Hindlimb muscle (tissue), 1 donor: ENCODE results near the gene TMEM191C. TPM values are rescaled to one million over a fixed set of nuclear protein-coding genes. Genes with fewer than 3 reads are reported as not detected.
"Not testable (repeated sequence)": the region's sequence is repeated elsewhere in the genome, so short reads cannot be mapped to it uniquely, and the experiment has no call there.

ENCODE experiments used
- DNase-seq: peaks from one replicate; pipeline ENCODE4 v3.0.0-alpha.2; 2013
- polyA plus RNA-seq: library from polyadenylated mRNA; unstranded; fragments of 120-200 nt; gene quantifications from one replicate; pipeline ENCODE4 v1.2.1, GENCODE V29; 2013; ENCODE audit not compliant: insufficient read length

TMEM191C gene
- polyA plus RNA-seq, 1 donor: 0.59 TPM

DNA sequence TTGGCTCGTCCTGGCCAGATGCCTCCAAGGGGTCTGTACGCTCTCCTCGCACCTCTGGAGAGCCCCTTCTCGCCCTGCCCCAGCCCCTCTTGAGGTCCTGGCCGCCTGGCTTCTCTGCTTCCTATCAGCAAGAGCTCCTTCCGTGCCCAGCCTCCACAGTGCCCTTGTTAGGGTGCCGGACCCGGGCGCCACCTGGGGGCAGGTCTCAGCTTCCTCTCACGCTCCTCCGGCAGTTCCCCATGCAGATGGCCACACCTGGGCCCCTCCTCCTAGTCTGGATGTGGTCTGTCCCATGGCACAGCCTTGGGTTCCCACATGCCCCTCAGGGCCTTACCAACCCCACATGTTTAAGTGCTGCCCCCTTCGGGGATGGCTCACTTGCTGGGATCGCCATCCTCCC lies 6.5 kb downstream of the TMEM191C start:
- not testable (repeated sequence) for DNase-seq

DNA sequence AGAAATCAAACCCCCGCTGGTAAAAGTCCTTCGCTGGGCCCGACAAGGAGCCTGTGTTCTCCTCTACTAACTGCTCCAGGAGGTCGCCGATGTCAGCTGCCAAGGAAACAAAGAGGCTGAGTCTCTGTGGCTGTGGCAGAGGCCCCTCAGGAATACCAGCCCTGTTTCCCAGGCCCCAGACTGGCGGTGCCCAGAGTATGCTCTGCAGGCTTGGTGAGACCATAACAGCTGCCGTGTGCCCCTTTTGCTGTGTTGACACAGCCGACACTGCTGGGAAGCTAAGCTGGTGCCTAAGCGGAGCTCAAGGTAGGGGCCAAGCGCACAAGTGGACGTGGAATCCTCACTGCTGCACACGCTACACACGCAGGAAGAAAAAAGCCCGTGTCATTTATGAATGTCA lies 16.9 kb downstream of the TMEM191C start:
- DNase-seq: not testable (repeated sequence)

DNA sequence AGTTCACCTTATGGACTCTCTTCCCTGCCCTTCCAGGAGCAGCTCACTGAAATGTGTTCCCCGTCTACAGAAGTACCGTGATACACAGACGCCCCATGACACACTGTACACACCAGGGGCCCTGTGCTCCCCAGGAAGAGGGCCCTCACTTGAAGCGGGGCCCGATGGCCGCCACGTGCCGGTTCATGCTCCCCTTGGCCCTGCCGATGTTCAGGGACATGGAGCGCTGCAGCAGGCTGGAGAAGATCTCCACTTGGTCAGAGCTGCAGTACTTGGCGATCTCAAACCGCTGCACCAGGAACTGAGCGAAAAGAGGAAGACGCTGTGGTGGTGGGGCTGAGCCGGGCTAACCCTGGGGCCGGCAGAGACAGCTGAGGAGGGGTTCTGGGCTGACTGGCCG lies 20.5 kb downstream of the TMEM191C start:
- not testable (repeated sequence) for DNase-seq

DNA sequence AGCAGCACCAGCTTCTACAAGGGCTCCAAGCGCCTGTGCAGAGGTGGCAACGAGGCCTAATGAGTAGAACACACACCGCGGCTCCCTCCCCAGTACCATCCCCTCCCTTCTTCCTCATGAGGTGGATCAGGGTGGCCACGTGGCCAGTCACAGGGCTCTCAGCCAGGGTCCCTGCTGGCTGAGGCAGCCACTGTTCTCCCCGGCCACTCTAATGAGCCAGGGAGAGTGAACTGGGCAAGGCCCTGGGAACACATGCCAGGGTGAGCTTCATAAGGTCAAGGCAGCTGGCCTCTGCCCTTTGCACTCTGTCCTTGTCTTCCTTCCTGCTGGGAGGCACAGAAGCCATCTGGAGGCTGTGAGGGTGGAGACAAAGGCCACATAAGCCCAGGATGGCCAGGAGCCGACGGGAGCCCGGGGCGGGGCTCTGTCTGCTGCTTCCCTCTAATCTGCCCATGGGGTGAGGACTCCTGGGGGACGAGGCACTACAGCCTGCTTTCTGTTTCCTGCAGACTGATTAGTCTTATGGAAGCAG lies 22.0 kb downstream of the TMEM191C start:
- DNase-seq: not testable (repeated sequence)

DNA sequence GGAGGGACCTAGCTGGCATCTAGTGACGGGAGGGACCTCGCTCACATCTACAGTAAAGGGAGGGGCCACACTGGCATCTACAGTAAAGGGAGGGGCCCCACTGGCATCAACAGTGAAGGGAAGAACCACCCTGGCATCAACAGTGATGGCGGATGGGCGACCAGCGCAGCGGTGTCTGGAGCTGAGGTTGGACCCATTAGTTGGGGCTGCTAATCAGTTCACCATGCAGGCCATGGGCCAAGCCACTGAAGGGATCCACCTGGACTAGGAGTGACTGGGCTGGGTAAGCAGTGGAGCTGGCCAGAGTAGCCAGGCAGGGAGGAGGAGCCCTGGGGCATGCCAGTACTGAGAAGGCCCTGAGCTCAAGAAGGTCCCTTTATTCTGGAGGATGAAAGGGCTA lies 23.4 kb downstream of the TMEM191C start:
- DNase-seq: not testable (repeated sequence)

DNA sequence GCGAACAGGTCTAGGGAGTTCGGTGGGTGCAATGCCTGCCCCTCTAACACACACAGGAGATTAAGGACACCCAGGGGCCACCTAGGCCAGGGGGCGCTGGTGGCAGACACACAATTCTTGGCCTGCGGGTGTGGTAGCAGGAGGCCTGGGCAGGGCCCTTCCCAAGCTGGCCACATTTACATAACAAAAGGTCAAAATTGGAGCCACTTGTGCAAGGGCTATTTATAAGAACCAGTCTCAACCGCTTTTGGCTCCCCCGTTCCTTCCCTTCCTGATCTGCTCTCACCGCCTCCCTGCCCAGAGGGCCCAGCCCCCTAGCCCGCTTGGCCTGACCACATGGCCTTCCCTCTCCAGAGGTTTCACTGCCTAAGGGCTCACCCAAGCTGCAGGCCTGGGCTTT lies 25.1 kb downstream of the TMEM191C start:
- not testable (repeated sequence) for DNase-seq

DNA sequence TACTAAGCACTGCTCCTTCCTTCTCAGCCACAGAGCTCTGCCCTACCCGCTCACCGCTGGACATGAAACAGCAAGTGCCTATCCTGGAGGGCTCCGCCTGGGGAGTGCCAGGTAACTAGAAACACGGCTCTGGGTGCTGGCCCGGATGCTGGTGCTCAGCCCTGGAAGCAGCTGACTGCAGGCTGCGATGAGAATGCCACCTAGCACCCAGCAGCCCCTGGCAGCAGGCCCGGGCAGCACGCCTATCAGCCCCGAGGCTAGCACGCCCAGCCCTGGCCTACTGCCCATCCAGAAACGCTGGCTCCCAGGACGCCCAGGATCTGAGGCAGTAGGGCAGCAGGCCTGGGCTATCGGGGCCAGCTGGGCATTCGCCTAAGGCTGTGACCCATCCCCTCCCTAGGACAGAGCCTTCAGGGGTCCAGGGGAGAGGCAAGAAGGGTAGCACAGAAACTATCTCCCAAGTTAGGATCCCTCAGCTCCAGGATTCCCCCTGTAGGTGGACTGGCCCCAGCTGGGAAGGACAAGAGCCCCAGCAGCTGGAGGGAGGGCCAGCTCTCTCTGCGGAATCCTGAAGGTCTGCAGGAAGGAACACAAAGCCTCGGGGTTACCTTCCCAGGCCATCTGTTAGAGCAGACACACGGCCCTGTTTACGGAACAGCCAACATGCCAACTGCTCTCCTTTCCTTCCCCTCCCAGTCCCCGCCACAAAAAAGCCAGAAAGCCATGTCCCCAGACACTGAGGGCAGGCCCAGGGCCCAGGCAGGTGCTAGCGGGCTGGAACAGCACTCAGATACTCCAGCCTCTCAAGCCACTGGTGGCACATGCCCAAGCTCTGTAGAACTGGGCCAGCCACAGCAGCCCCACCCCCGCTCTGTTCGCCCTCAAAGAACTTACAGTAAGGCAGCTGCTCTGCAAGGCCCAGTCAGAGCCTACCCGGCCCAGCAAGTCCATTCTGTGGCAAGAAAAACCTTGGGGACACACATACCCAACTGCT lies 26.9 kb downstream of the TMEM191C start:
- DNase-seq: not testable (repeated sequence)

DNA sequence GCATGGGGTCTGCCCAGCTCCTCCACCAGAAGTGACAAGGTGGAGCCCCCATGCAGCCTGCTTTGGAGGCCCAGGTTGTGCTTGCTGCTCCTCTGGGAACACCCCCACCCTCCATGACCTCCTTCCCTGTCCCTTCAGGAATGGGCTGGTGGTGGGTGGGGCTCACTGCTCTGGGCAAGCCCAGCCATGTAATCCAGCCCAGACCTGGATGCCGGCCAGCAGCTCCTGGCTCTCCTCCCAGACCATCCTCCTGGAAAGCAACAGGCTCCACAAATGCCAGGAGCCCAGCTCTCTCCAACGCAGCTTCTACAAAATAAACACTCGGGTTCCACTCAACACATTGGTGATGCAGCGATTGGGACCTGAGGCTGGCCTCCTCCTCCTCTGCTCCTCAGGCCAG lies 30.8 kb downstream of the TMEM191C start:
- DNase-seq: not testable (repeated sequence)

DNA sequence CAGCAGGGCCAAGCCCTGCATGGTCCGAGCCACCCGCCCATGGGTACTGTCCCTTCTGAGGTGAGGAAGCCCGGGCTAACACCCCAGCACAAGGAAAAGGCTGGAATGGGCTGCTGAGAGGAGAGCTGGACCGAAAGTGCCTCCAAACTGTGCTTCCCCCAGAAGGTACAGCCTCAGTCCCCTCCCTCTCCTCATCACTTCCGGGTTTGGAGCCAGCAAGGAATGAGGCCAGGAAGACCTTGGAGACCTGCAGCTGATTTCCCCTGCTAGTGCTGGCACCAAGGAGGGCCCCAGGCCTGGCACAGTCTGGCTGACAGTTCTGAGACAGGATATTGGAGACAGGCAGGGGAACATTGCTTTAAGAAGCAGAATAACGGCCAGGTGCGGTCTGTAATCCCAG lies 31.3 kb downstream of the TMEM191C start:
- DNase-seq: not testable (repeated sequence)

DNA sequence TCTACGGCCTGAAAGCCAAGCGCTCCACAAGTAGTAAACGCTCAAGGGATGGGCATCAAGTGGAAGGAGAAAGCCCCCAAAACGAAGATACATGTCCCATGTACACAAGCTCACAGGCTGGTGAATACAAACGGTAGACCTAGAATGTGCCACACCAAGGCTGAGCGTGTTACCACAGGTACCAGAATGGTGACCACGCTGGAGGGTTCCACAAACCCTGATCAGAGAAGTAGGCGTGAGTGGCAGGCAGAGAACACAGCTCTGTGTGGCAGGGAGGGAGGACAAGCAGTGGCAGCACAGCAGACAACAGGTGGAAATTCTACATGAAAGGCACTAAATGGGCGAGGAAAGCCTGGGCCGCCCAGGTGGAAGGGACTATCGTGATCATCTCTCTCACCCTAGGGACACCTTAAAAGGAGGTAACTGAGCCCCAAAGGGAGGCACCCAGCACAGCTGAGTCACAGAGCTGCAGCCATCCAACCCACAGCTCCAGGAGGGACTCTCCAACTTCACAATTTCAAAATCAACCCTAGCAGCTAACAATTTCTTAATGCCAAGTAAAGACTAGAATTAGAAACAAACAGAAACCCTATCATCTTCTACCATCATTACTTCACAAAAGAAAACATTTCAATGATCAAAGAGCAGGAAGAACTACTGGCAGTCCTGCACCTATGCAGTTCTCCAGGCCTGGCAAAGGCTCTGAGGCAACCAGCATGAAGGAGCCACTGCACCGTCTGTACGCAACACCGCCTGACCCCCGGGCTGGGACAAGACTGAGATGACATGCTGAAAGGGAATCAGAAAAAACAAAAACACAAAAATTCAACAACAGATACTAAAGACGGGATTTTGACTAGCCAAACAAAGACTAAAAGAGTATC lies 32.7 kb downstream of the TMEM191C start:
- DNase-seq: not testable (repeated sequence)

DNA sequence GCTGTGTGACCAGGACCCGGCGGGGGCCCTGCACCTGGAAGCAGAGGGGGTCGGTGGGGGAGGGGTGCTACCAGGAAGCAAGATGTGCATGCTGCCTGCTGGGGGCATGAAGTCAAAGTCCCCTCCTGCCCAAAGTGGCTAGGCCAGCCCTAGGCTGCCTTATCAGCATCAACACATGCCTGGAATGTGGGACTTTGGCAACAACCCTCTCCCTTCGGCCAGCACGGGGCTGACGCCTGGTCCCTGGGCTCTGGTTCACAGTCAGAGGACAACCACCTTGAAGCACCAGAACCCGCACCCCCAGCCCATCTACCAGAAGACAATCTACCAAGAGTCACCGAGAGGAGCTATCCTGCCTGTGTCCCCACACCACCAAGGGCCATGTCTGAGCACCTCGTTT lies 43.2 kb downstream of the TMEM191C start:
- DNase-seq: not testable (repeated sequence)

DNA sequence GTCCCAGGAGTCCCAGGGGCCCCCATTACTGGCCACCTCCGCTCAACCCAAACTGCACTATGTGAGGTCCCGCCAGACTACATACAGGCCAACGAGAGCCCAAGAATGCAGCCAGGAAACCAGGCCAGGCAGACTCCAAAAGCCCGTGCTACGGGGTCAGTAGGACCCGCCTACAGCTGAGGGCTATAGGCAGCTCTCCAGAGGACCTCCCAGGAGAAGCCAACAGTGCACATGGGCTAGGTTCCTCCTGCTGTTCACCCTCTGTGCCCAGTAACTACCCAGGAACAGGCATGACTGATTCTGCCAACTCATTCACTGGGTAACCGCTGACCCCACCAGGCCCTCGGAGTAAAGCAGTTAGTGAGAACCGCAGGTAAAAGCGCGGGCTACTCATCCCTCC lies 44.8 kb downstream of the TMEM191C start:
- DNase-seq: not testable (repeated sequence)

DNA sequence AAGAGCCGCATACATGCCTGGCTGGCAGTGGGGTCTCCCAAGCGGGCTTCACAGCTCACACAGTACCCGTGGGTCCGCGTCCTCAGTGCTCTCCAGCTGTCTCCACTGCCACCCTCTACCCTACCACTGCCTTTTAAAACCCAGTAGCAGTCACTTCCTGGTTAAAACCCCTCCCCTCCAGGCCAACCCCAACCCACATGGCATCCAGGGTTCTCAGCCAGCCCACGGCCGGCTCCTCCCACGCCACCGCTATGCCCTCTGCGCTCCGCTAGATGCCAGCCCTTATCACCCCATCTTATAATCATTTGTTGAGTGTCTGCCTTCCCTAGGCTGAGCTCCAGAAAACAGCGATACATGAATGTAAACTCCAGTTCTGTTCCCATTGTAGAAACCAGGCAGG lies 46.9 kb downstream of the TMEM191C start:
- DNase-seq: not testable (repeated sequence)

DNA sequence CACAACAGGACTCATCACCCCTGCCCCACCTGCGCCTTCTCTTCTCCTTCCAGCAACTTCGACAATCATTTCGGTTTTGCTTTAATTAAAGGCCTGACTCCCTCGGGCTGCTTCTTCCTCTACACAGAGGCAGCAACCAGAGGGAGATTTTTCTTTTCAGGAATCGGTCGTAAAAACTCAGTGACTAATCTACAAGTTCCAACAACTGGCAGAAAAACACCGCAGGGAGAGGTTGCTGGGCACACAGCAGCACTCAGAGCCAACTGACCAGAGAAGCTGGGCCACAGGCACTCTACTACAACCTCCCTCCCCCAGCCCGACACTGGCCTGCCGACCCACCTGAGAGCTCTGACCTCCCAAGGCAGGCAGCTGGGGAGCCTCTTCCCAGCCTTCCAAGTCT lies 48.0 kb downstream of the TMEM191C start:
- DNase-seq: not testable (repeated sequence)

DNA sequence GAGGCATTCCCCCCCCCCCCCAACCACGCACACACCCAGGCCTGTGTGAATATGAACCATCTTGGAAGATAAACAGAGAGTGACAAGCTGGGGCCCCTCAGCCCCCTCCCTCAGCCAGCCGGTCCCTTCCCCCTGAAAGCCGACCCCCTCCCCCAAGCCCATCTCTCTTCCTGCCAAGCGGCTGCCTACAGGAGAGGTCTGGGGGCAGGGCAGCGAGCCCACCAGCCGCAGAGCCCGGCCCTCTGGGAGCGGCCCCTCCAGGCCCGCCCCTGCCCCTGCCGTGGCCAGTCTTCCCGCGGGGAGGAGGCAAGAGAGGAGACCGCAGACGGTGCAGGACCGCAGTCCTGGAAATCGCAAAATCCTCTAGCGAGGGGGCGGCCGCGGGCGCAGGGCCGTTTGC lies 49.3 kb downstream of the TMEM191C start:
- DNase-seq: not testable (repeated sequence)

DNA sequence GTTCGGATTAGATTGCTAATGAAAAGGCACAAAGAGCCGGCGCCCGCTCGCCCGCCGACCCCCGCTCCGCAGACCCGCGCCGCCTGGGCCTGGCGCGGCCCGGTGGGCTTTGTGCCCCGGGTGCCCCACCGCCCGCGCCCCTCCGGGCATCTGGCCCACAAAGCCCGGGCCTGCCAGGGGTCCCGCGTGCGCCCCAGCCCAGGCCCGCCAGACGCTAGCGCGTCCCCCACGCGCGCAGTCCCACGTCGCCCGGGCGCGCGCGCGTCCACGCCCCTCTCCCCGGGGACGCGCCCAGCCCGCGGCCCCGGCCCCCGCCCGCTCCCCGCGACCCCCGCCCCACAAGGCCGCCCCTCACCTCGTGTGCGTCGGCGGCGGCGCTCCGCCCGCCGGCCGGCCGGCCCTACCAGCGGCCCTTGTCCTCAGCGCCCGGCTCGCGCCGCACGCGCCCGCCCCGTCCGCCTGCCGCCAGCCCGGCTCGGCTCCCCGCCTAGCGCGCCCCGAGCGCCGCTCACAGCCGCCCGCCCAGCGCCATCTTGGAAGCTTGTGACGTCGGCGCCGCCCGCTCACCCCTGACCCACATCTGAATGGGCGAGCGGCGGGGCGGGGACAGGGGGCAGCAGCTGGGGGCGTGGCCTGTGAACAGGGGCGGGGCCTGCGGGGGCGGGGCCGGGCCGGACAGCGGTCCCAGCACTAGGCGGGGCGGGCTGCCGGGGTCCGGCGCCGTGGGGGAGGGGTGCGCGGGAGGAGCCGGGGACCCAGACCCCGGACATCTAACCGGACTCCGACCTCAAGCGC lies 50.0 kb downstream of the TMEM191C start:
- not testable (repeated sequence) for DNase-seq

Other genes with a start within 250 kb of the TMEM191C start
- not detected for gene RIMBP3B, start 83.6 kb upstream of the TMEM191C start, polyA plus RNA-seq
- 5.6 TPM for gene HIC2, start 50.0 kb upstream of the TMEM191C start, polyA plus RNA-seq
- gene RIMBP3C, start 84.1 kb downstream of the TMEM191C start, polyA plus RNA-seq: 0.41 TPM
- 40.5 TPM for gene UBE2L3, start 100.3 kb downstream of the TMEM191C start, polyA plus RNA-seq
- 4.1 TPM for gene YDJC, start 162.6 kb downstream of the TMEM191C start, polyA plus RNA-seq
- gene CCDC116, start 165.4 kb downstream of the TMEM191C start, polyA plus RNA-seq: 0.45 TPM
- gene SDF2L1, start 174.9 kb downstream of the TMEM191C start, polyA plus RNA-seq: 7.2 TPM
- 34.4 TPM for gene PPIL2, start 198.6 kb downstream of the TMEM191C start, polyA plus RNA-seq